Body of pancreas (tissue), 4 donors: Measurements from ENCODE around the gene ARL2BP. TPM values are rescaled to one million over a fixed set of nuclear protein-coding genes. Genes with fewer than 3 reads are reported as not detected.
A peak's percentile ranks its signal among the peaks of the same experiment; 100 is the strongest.

Experiments used
- ATAC-seq: fragments of 150-250 bp; one replicate; pipeline ENCODE4 v1.9.1; 2016
- DNase-seq, 4 donors: peaks; one replicate each; pipeline ENCODE4 v3.0.0-alpha.2; 2019
- H3K27ac ChIP-seq, 4 donors: fragments of 200-600 bp; sonication (generic); 1 replicate in 3 of 4; 2 replicates in 1 of 4; pipeline versions ENCODE4 v1.5.1 to v1.6.1; 2016 to 2019; ENCODE audit warnings: mild to moderate bottlenecking in 1 of 4, mixed read lengths in 1 of 4, moderate library complexity in 1 of 4
- H3K27me3 ChIP-seq, 2 donors: fragments of 200-600 bp; sonication (generic); one replicate each; pipeline ENCODE4 v1.6.0; 2016; ENCODE audit warnings: mild to moderate bottlenecking in 1 of 2
- H3K36me3 ChIP-seq, 2 donors: fragments of 200-600 bp; sonication (generic); replicated peaks in 1 of 2; 2 replicates each; pipeline ENCODE4 v1.5.1; 2016; ENCODE audit warnings: low read depth in 2 of 2; ENCODE audit not compliant: insufficient read depth in 1 of 2
- H3K4me1 ChIP-seq: fragments of 200-600 bp; sonication (generic); one replicate; pipeline ENCODE4 v1.6.0; 2016
- H3K4me3 ChIP-seq, 2 donors: fragments of 200-600 bp; sonication (generic); 1 replicate in 1 of 2; 2 replicates in 1 of 2; pipeline ENCODE4 v1.5.1; 2016 to 2019
- H3K9me3 ChIP-seq, 3 donors: fragments of 200-600 bp; sonication (generic); 1 replicate in 2 of 3; 2 replicates in 1 of 3; pipeline ENCODE4 v1.5.1; 2016
- CTCF ChIP-seq, 7 experiments: fragments of 450-650 bp in 4 of 7; fragments of 200-600 bp in 3 of 7; sonication (generic) in 3 of 7; IDR thresholded peaks; one replicate each; pipeline ENCODE4 v1.5.1; 2016 to 2019; ENCODE audit warnings: antibody characterized with exemption in 7 of 7
- POLR2A ChIP-seq, 3 donors: fragments of 450-650 bp; IDR thresholded peaks; one replicate each; pipeline ENCODE4 v1.6.1; 2016; ENCODE audit warnings: antibody characterized with exemption in 3 of 3, mild to moderate bottlenecking in 2 of 3
- WGBS, 2 donors: methylation state at CpG; one replicate each; pipeline ENCODE4 v1.1.5; 2017; 5-methylcytosine and 5-hydroxymethylcytosine counted together
- intact Hi-C: fragments of 100-400 bp; cut with DNase I; formaldehyde crosslinking; loops from one replicate; pipeline ENCODE4 v1.15.1; 2023
- total RNA-seq, 2 donors: library from RNA; depleted of rRNA; stranded (reverse); fragments of >200 nt; gene quantifications; one replicate each; pipeline ENCODE4 v1.1.0, GENCODE V29; 2016

Gene ARL2BP
- total RNA-seq, 2 donors from 2014 or later: 15.8 to 21.5 TPM

GRCh38 chr16:57252148-57252721 is 7.2 kb downstream of the ARL2BP start:
- DNase-seq: peak; percentile 50 to 68 (median 60)
- intact Hi-C loops: no loop called here
- H3K27ac ChIP-seq: peak overlapping the region in 3 of 4 donors; percentile 68 to 82 (median 77)

GRCh38 chr16:57253466-57253865 is 8.4 kb downstream of the ARL2BP start:
- H3K36me3 ChIP-seq: peaks cover 8 to 37% of the 10 kb centered on the region in 2 donors
- peak overlapping the region in 3 of 4 donors; percentile 68 to 82 (median 77) for H3K27ac ChIP-seq
- H3K27me3 ChIP-seq: no peaks in the 10 kb centered on the region
- 56 to 66% methylated on average over 1 of the region's 1 CpG for WGBS, 2 donors
- peaks cover 30% of the 10 kb centered on the region for H3K4me1 ChIP-seq
- DNase-seq (no peak), ATAC-seq (peak; percentile 68)
- intact Hi-C loops: no loop called here
- H3K9me3 ChIP-seq: no peaks in the 10 kb centered on the region
- TF ChIP-seq POLR2A (IDR thresholded peaks at IDR 0.05) (no peak), CTCF (IDR thresholded peaks at IDR 0.05) (no peak)
- no peak overlapping the region for H3K4me3 ChIP-seq

More at GRCh38 chr16:57252148-57252721, 7.2 kb downstream of the ARL2BP start:
- H3K4me1 ChIP-seq: peaks cover 30% of the 10 kb centered on the region
- no peak overlapping the region for H3K4me3 ChIP-seq
- H3K9me3 ChIP-seq: no peaks in the 10 kb centered on the region
- peaks cover 8 to 36% of the 10 kb centered on the region in 2 donors for H3K36me3 ChIP-seq
- ATAC-seq: peak; percentile 84
- no peaks in the 10 kb centered on the region for H3K27me3 ChIP-seq
- WGBS, 2 donors: 58 to 83% methylated on average over 6 of the region's 6 CpGs
- TF ChIP-seq CTCF (IDR thresholded peaks at IDR 0.05) (no peak), POLR2A (IDR thresholded peaks at IDR 0.05) (peak in 2 of 3 donors; percentile 52 to 65)

- ATAC-seq (no peak), DNase-seq (peak in 1 of 4 donors; percentile 5)
- Histone ChIP-seq H3K36me3 (peaks cover 8 to 18% of the 10 kb centered on the region in 2 donors), H3K27ac (peak overlapping the region in 1 of 4 donors; percentile 3), H3K4me3 (no peak overlapping the region), H3K27me3 (no peaks in the 10 kb centered on the region), H3K4me1 (peaks cover 30% of the 10 kb centered on the region), H3K9me3 (no peaks in the 10 kb centered on the region)
- intact Hi-C loops: no loop called here
- no peak for TF ChIP-seq POLR2A (IDR thresholded peaks at IDR 0.05)
- TF ChIP-seq CTCF (IDR thresholded peaks at IDR 0.05): no peak
- WGBS, 2 donors: 90 to 91% methylated on average over 10 of the region's 10 CpGs
Measured at GRCh38 chr16:57255686-57256415, 10.8 kb downstream of the ARL2BP start.

- no peaks in the 10 kb centered on the region for H3K27me3 ChIP-seq
- no peak overlapping the region for H3K27ac ChIP-seq
- H3K9me3 ChIP-seq: no peaks in the 10 kb centered on the region
- WGBS, 2 donors: 87 to 90% methylated on average over 13 to 16 of the region's 16 CpGs
- H3K4me1 ChIP-seq: peaks cover 23% of the 10 kb centered on the region
- ATAC-seq: no peak
- no peak overlapping the region for H3K4me3 ChIP-seq
- intact Hi-C loops: no loop called here
- peak in 1 of 4 donors; percentile 9 for DNase-seq
- TF ChIP-seq POLR2A (IDR thresholded peaks at IDR 0.05) (no peak), CTCF (IDR thresholded peaks at IDR 0.05) (no peak)
- peaks cover 8 to 14% of the 10 kb centered on the region in 2 donors for H3K36me3 ChIP-seq
Measured at GRCh38 chr16:57256601-57257395, 11.7 kb downstream of the ARL2BP start.
